Metanephros (tissue), 1 donor: Measurements from ENCODE around the gene CD80. TPM values are rescaled to one million over a fixed set of nuclear protein-coding genes. Genes with fewer than 3 reads are reported as not detected.

Experiments used
- total RNA-seq: library from RNA; depleted of rRNA; stranded (reverse); fragments of >200 nt; gene quantifications from one replicate; pipeline ENCODE4 v1.2.3, GENCODE V29; 2014

Gene CD80, protein sequence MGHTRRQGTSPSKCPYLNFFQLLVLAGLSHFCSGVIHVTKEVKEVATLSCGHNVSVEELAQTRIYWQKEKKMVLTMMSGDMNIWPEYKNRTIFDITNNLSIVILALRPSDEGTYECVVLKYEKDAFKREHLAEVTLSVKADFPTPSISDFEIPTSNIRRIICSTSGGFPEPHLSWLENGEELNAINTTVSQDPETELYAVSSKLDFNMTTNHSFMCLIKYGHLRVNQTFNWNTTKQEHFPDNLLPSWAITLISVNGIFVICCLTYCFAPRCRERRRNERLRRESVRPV
- 0.18 TPM for total RNA-seq

DNA sequence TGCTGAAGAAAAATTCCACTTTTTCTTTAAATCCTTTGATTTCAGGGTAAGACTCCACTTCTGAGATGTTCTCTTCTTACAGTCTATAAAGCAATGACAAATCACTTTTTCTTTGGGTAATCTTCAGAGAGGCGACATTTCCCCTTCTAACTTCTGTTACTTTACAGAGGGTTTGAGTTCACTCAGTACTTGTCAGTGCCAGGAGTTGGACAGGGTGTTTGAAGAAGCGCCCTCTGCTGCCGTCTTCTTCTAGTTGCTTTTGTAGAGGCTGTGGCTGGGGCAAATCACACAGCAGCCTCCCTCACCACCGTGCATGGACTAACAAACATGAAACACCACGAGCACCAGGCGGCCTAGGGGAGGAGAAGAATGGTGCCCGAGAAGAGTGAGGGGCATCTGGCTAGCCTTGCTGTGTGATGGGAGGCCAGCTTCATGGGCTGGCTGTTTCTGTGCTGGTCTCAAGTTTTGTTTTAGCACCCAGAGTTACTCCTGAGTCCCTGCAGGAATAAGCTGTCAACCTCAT is at the start of gene CD80:
Gene CD80, minus strand, starts transcription at position 174 of the 523 bp plus-strand sequence. CDS start 1,886 bp downstream, outside the sequence.

GRCh38 chr3:119597548-119598288 is 38.3 kb upstream of the CD80 start, which contains the start of gene PLA1A:
TSS of gene PLA1A (plus strand) at chr3:119597885. CDS start at chr3:119597914, 29 bp downstream.

DNA sequence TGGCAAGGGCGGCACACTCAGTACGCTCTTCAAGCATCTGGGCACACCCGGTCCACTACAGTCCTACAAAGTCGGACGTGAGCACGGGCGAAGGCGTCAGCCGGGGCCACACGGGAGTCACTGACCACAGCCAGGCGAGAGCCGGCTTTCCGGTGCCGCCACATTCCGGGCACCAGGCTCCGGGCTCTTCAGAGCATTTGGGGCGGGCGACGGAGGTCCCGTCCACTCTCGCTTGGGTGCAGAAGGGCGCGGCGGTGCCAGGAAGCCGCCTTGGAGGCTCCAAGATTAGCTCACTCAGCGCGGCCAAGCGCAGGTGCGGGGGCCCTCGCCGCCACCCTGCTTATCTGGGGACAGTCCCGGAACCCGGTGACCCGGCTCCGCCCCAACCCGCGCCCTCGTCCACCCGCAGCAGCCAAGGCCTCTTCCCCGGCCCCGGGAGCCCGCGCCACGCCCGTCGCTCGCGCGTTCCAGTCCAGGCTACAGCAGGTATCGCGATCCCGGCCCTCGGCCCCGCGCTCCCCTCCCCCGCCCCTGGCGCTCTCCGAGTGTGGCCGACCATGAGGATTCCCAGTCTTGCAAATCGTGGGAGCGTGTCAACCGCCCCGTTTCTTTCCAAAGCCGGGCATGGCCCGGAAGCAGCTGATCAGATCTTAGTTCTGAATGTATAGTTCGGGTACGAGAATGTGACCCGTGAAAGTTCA is 20.1 kb upstream of the CD80 start, which contains the start of gene ADPRH:
Gene ADPRH, plus strand, starts transcription at position 127 of the 701 bp plus-strand sequence. CDS start 2,678 bp downstream, outside the sequence.

DNA sequence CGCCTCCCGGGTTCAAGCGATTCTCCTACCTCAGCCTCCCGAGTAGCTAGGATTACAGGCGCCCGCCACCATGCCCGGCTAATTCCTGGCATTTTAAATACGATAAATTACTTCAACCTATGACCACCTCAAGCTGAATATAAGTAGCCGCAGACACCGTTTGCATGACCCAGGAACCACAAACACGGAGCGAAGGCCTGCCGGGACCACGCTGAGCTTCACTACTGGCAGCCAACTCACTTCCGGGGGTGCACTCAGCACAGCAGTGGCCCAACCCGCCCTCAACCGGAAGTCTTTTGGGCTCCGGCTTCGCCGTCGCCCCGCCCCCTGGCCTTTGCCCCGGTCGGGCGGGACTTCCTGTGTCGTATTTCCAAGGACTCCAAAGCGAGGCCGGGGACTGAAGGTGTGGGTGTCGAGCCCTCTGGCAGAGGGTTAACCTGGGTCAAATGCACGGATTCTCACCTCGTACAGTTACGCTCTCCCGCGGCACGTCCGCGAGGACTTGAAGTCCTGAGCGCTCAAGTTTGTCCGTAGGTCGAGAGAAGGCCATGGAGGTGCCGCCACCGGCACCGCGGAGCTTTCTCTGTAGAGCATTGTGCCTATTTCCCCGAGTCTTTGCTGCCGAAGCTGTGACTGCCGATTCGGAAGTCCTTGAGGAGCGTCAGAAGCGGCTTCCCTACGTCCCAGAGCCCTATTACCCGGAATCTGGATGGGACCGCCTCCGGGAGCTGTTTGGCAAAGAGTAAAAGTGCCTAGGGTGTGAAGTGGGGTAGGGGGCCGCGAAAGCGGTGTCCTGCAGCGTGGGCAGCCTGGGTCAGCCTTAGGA is 61.0 kb downstream of the CD80 start, which contains the start of gene TIMMDC1:
Gene TIMMDC1, plus strand, starts transcription at position 362 of the 826 bp plus-strand sequence. Its CDS starts 187 bp downstream, at position 549.

Other genes with a start within 250 kb of the CD80 start
- gene TMEM39A, start 96.0 kb downstream of the CD80 start, total RNA-seq, result 53.2 TPM
- 15.9 TPM for gene POGLUT1, start 90.7 kb downstream of the CD80 start, total RNA-seq
- 42.1 TPM for gene TIMMDC1, start 61.1 kb downstream of the CD80 start, total RNA-seq
- 7.6 TPM for gene ADPRH, start 19.9 kb upstream of the CD80 start, total RNA-seq
- 3.9 TPM for gene PLA1A, start 38.3 kb upstream of the CD80 start, total RNA-seq
- 10.5 TPM for gene POPDC2, start 101.0 kb upstream of the CD80 start, total RNA-seq
- 44.3 TPM for gene COX17, start 117.8 kb upstream of the CD80 start, total RNA-seq
- 12.7 TPM for gene CFAP91, start 143.4 kb upstream of the CD80 start, total RNA-seq
- 0.47 TPM for gene NR1I2, start 222.5 kb upstream of the CD80 start, total RNA-seq